ENCODE data around the gene CD274.
"Not testable (repeated sequence)": the region's sequence is repeated elsewhere in the genome, so short reads cannot be mapped to it uniquely, and the experiment has no call there.

CD274 gene

GRCh38 chr9:5450359-5451091 is at the start of gene CD274:
Gene CD274, plus strand, starts transcription at chr9:5450542. Its CDS starts 5,572 bp downstream, at chr9:5456114.
- peak; percentile 94 for DNase-seq

- no peak for DNase-seq
These were observed 48.1 kb upstream of the CD274 start for GRCh38 chr9:5402217-5402616.

GRCh38 chr9:5408596-5408995 is 41.7 kb upstream of the CD274 start:
- DNase-seq, result no peak

GRCh38 chr9:5416953-5417352 is 33.4 kb upstream of the CD274 start:
- DNase-seq, result no peak

- no peak for DNase-seq
These were observed 31.9 kb upstream of the CD274 start for GRCh38 chr9:5418481-5418880.

- DNase-seq, result no peak
These were observed 30.4 kb upstream of the CD274 start for GRCh38 chr9:5419987-5420386.

GRCh38 chr9:5421163-5421562 is 29.2 kb upstream of the CD274 start:
- no peak for DNase-seq

- no peak for DNase-seq
These were observed 28.1 kb upstream of the CD274 start for GRCh38 chr9:5422276-5422675.

- peak; percentile 61 for DNase-seq
These were observed 25.2 kb upstream of the CD274 start for GRCh38 chr9:5425006-5425628.

- DNase-seq, result no peak
These were observed 23.3 kb upstream of the CD274 start for GRCh38 chr9:5427005-5427404.

- DNase-seq, result no peak
These were observed 22.2 kb upstream of the CD274 start for GRCh38 chr9:5428172-5428571.

GRCh38 chr9:5428794-5429528 is 21.4 kb upstream of the CD274 start:
- no peak for DNase-seq

GRCh38 chr9:5429873-5430564 is 20.3 kb upstream of the CD274 start:
- DNase-seq, result no peak

GRCh38 chr9:5430912-5431311 is 19.4 kb upstream of the CD274 start:
- DNase-seq, result no peak

GRCh38 chr9:5432890-5433289 is 17.5 kb upstream of the CD274 start:
- not testable (repeated sequence) for DNase-seq

- DNase-seq, result not testable (repeated sequence)
These were observed 17.0 kb upstream of the CD274 start for GRCh38 chr9:5433328-5433727.

GRCh38 chr9:5433841-5434810 is 16.2 kb upstream of the CD274 start:
- DNase-seq, result not testable (repeated sequence)

GRCh38 chr9:5435912-5436311 is 14.4 kb upstream of the CD274 start:
- no peak for DNase-seq

GRCh38 chr9:5436441-5436840 is 13.9 kb upstream of the CD274 start:
- DNase-seq, result no peak

- DNase-seq, result peak; percentile 98
These were observed 12.8 kb upstream of the CD274 start, which contains the start of gene PLGRKT for GRCh38 chr9:5437254-5438216. Gene PLGRKT, minus strand, starts transcription at chr9:5437925. Its CDS starts 5,948 bp downstream, at chr9:5431977.

Data from activated CD4-positive, alpha-beta T cell treated with anti-CD3 and anti-CD28 coated beads, Interleukin-10, Interleukin-2, amounts not matched to agents 100 ng/mL and 50 ng/mL, durations not matched to agents 16 hours and 8 hours (primary cell).